H1 (cell line): ENCODE results near the gene MOSMO. TPM values are rescaled to one million over a fixed set of nuclear protein-coding genes. Genes with fewer than 3 reads are reported as not detected.

ENCODE experiments used
- CHD1 ChIP-seq: IDR thresholded peaks from 2 replicates; pipeline ENCODE4 v1.6.1; 2012; ENCODE audit warnings: low read depth, low read length, improper control_type of control experiment
- CREB1 ChIP-seq: IDR thresholded peaks from 2 replicates; pipeline ENCODE4 v1.6.1; 2012; ENCODE audit warnings: inconsistent platforms
- CTBP2 ChIP-seq: IDR thresholded peaks from 2 replicates; pipeline ENCODE4 v1.7.0; 2011; ENCODE audit warnings: borderline replicate concordance, mild to moderate bottlenecking, moderate library complexity, mixed read lengths, low read length; ENCODE audit not compliant: insufficient read depth, insufficient read length
- EGR1 ChIP-seq: IDR thresholded peaks from 2 replicates; pipeline ENCODE4 v1.6.1; 2011; ENCODE audit warnings: low read depth, low read length, borderline replicate concordance
- JUND ChIP-seq: IDR thresholded peaks from 2 replicates; pipeline ENCODE4 v1.6.1; 2011; ENCODE audit warnings: mild to moderate bottlenecking, improper control_type of control experiment, low read length
- MAFK ChIP-seq: IDR thresholded peaks from 2 replicates; pipeline ENCODE4 v1.6.1; 2012; ENCODE audit warnings: low read depth, mild to moderate bottlenecking, improper control_type of control experiment, low read length
- TBP ChIP-seq: IDR thresholded peaks from 2 replicates; pipeline ENCODE4 v1.6.1; 2011; ENCODE audit warnings: low read depth, low read length, improper control_type of control experiment
- polyA plus RNA-seq, 7 experiments: library from polyadenylated mRNA; depleted of rRNA in 3 of 7; stranded (reverse) in 5 of 7; unstranded in 2 of 7; fragments of >200 nt in 5 of 7; fragments of 200-250 nt in 2 of 7; gene quantifications; 1 replicate in 5 of 7; 2 replicates in 1 of 7; 4 replicates in 1 of 7; pipeline versions ENCODE4 v1.2.1 to v1.2.3, GENCODE V29; 2011 to 2013; ENCODE audit warnings: missing spikeins in 2 of 7, mixed read lengths in 2 of 7
- total RNA-seq: library from RNA; stranded (reverse); fragmentation: NEBNext Ultra II Directional; extraction: Animal tissue kit (Norgen Biotek cat#: 25700); gene quantifications from 2 replicates; pipeline ENCODE4 v1.2.1, GENCODE V29; 2021

Gene MOSMO
- total and polyA plus RNA-seq, 2 of the 8 experiments (the other 6 are each of a cell fraction or from before 2014, with no cell fraction given) = 8.6 to 14.8 TPM

DNA sequence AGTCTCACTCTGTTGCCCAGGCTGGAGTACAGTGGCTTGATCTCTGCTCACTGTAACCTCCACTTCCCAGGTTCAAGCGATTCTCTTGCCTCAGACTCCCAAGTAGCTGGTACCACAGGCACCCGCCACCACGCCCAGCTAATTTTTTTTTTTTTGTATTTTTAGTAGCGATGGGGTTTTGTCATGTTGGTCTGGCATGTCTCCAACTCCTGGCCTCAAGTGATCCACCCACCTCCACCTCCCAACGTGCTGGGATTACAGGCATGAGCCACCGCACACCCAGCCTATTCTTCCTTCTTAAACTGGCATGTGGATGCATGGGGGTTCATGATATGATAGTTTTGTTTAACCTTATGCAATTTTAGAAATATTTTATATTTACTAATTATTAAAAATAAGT, 45.1 kb downstream of the MOSMO start (continued):
- TF ChIP-seq MAFK (no peak), CHD1 (no peak), EGR1 (no peak), CTBP2 (no peak), JUND (no peak), TBP (no peak), CREB1 (no peak)
